ENCODE measurements around the gene TNFRSF1A.

GRCh38 chr12:6336079-6336888, 5.6 kb downstream of the TNFRSF1A start:
- no peak for TF ChIP-seq CTCF (IDR thresholded peaks at IDR 0.05; ENCODE audit: insufficient read depth, low read length, poor library complexity, severe bottlenecking)
- TF ChIP-seq EZH2phosphoT487 (conservative IDR thresholded peaks at IDR 0.05; ENCODE audit: low read length) = no peak

Measured in SU-DHL-6 (cell line).